ENCODE data around the gene MYOM1. TPM values are rescaled to one million over a fixed set of nuclear protein-coding genes. Genes with fewer than 3 reads are reported as not detected.

The MYOM1 gene
- total RNA-seq, 1 donor = 0.86 TPM

DNA sequence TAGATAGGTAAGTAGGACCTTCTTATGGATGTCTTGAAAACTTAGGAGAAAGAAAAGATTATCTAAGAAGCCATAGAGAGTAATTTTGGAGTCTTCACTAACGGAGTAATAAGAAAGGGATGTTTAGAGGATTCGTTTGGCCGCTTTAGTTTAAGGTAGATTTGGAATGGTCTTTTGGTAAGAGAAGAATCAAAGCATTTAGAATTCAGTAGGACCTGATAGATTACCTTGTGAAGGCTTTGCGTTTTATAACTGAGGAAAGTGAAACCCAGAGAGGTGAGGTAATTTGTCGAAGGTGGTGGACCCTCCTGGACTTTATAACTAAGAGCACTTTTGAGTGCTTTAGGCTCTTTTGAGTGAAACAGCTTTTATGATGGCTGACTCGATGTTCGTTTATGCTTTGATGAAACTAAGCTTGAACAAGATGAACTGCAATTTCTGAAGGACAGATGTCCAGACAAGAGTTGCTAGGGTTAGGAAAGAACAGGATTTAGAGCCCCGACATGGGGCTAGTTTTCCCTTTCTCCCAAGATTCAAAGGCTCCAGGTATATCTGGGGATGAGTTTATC, 43.4 kb upstream of the MYOM1 start:
- TF ChIP-seq, protein P1, sequence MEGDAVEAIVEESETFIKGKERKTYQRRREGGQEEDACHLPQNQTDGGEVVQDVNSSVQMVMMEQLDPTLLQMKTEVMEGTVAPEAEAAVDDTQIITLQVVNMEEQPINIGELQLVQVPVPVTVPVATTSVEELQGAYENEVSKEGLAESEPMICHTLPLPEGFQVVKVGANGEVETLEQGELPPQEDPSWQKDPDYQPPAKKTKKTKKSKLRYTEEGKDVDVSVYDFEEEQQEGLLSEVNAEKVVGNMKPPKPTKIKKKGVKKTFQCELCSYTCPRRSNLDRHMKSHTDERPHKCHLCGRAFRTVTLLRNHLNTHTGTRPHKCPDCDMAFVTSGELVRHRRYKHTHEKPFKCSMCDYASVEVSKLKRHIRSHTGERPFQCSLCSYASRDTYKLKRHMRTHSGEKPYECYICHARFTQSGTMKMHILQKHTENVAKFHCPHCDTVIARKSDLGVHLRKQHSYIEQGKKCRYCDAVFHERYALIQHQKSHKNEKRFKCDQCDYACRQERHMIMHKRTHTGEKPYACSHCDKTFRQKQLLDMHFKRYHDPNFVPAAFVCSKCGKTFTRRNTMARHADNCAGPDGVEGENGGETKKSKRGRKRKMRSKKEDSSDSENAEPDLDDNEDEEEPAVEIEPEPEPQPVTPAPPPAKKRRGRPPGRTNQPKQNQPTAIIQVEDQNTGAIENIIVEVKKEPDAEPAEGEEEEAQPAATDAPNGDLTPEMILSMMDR (IDR thresholded peaks at IDR 0.05; ENCODE audit: insufficient read depth, low read depth, low read length) = no peak
- DNase-seq (ENCODE audit: low read depth) = no peak
- H3K4me3 ChIP-seq (ENCODE audit: low read depth, low read length) = peak overlapping the region; percentile 93

DNA sequence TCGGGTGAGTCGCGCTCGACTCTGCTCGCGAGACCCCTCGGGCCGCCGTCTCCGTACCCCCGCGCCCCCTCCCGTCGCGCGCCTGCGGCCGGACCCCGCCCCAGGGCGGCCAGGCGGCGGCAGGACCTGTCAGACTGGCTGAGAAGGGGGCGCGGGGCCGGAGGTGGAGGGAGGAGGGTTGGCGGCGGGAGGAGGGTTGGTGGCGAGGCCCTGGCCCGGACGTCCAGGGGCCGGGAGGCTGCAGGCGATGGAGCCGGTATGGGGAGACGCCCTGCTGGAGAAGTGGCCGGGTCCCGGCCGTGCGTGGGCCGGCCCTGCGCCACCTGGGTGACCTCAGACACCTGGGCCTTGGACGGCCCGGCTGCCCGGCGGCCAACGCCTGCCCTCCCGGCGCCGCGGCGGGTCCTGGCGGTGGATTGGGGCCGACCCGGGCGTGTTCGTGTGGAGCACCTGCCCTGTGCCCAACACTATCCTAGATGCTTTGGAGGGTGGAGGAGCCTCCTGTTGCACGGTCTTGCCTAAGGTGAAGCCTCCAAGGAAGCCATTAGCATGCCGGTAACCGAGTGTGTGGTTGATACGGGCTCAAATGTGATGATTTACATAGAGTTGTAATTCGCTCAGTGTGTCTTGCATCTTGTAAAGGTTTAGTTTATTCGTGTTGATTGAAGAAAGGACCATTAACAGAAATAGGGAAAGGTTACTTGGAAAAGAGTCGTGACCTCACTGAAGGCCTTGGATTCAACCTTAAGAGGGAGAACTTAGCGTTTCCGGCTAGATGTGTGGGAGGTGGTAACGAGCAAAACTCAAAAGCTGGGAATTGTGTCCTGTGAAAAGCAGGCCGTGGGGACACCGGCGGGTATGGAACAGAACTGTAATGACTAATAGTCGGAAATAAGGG, 42.7 kb upstream of the MYOM1 start:
- H3K4me3 ChIP-seq (ENCODE audit: low read depth, low read length) = peak overlapping the region; percentile 93
- peak; percentile 46 for DNase-seq (ENCODE audit: low read depth)
- TF ChIP-seq, protein P1 (IDR thresholded peaks at IDR 0.05; ENCODE audit: insufficient read depth, low read depth, low read length) = no peak

DNA sequence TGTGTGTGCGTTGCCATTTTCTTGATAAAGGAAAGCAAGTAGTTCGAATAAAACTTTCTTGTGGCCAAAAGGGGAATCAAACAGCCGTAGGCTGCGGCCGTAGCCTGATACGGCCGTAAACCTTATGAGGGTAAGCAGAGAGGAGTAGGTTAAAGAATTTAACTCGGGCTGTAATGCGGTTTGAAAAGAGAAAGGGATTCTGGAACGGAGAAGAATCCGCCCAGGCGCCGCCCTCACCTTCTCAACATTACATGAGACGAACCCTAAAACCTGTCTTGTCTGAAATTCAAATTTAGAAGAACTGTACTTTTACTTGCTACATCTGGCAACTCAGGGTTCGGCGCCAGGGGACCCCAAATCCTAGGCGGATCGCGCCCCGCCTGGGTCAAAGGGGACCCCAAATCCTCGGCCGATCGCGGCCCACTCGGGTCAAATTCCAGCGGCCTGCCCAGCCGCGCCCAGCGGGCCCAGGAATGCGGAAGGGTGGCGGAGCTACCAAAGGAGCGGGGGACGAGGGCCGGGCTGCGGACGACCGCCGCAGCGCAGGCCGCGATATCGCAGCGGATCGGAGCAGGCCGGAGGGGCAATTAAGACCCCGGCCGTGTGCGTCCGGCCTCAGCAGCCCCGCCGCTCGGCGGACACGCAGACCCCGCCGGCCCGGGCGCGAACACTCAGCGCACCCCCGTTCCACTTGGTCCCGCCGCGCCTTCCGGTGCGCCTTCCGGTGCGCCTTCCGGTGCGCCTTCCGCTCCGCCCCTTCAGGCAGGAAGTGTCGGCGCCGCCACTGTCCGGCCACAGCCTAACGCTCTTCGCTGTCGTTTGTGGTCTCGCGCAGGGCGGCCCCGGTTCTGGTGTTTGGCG, 41.8 kb upstream of the MYOM1 start, which contains the start of gene MYL12B:
Gene MYL12B, plus strand, starts transcription at position 761 of the 861 bp plus-strand sequence. CDS start 10,766 bp downstream, outside the sequence.
- DNase-seq (ENCODE audit: low read depth) = peak; percentile 76
- TF ChIP-seq, protein P1 (IDR thresholded peaks at IDR 0.05; ENCODE audit: insufficient read depth, low read depth, low read length) = no peak
- peak within 1 kb of the TSS; percentile 93 for H3K4me3 ChIP-seq (ENCODE audit: low read depth, low read length)

DNA sequence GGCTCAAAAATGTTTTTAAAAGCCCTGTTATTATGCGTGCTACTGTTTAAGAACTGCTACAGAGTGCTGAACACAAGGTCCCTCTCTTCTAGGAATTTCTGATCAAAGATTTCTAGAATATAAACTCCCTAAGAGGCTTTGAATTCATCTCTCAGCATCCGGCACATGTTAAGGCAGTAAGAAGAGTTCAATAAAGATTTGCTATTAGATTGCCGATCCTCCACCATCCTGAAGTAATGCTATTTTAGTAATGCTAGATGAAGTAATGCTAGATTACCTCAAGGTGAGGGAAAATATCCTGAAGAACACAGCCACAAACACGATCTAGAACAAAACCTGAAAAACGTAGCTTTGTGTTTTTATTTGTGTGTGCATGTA, 41.2 kb upstream of the MYOM1 start:
- DNase-seq (ENCODE audit: low read depth) = no peak
- TF ChIP-seq, protein P1 (IDR thresholded peaks at IDR 0.05; ENCODE audit: insufficient read depth, low read depth, low read length) = no peak
- peak overlapping the region; percentile 93 for H3K4me3 ChIP-seq (ENCODE audit: low read depth, low read length)

DNA sequence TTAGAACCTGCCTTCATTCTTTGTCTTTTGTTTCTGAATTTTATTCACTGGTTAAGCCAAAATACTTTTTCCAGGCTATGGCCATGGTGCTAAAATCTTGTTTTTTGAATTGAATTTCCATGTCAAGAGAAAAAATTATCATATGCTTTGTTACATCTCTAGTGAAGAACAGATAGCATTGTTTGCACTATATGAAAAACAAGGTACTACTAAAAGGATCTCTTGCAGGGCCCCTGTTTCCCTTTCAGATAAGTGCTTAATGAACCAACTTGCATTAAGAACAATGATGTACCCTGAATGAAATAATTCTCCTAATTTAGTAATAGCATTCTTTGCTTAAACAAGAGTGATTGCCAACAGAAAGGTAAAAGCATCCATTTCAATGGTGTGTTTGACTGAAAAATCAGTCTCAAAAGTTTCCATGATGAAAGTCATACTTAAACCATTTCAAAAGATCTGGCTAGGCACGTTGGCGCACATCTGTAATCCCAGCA, 37.9 kb upstream of the MYOM1 start:
- no peak for DNase-seq (ENCODE audit: low read depth)
- no peak overlapping the region for H3K4me3 ChIP-seq (ENCODE audit: low read depth, low read length)
- TF ChIP-seq, protein P1 (IDR thresholded peaks at IDR 0.05; ENCODE audit: insufficient read depth, low read depth, low read length) = no peak

Measured in fibroblast of villous mesenchyme (primary cell).